ENCODE results near the gene SCAMP1. TPM values are rescaled to one million over a fixed set of nuclear protein-coding genes. Genes with fewer than 3 reads are reported as not detected.

The SCAMP1 gene
- total and polyA plus RNA-seq, 2 of the 13 experiments (the other 11 are each of a cell fraction or from before 2014, with no cell fraction given): 18.2 to 33.7 TPM

DNA sequence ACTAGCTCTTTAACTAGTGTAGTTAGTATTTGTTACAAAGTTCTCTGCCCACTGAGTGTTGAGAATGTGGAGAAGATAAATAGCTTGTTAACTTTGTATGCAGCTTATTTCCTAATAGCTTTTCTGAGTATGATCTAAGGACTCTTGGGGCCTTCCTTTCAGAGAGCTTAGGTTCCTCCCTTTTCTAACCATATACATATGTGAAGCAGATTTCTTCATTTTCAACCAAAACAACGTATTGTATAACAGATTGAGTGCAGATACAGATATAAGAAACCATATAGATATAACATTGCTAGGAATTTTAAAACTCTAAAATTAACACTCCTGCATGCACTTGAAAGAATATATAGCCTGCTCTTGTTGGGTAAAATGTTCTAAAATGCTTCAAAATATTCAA is 70.4 kb downstream of the SCAMP1 start:
- H3K36me3 ChIP-seq (replicated peaks in 1 of 2; ENCODE audit: control insufficient read depth in 1 of 2, insufficient read depth in 2 of 2, low read length in 2 of 2): no peaks in the 10 kb centered on the region
- H3K27ac ChIP-seq (ENCODE audit: extremely low read length, insufficient read depth, low read length): no peak overlapping the region
- intact Hi-C loops (cut with micrococcal nuclease; ENCODE audit: unreplicated experiment) (no loop called here), in situ Hi-C loops (cut with HindIII; ENCODE audit: extremely low pct_ligation_motif_present, low pct_unique_long_range_greater_than_20kb) (no loop called here)
- no peak for DNase-seq (ENCODE audit: low spot score)
- H3K4me3 ChIP-seq (replicated peaks in 1 of 3; ENCODE audit: insufficient read depth in 1 of 3, low read depth in 2 of 3, low read length in 3 of 3): no peak overlapping the region
- ChIA-PET POLR2A (no interaction called here), CTCF (ENCODE audit: low intra/inter-chr PET ratio, low total read pairs) (no interaction called here)
- H3K9ac ChIP-seq (ENCODE audit: insufficient read depth, low read depth, low read length): no peak overlapping the region
- no peak for ATAC-seq
- no peaks in the 10 kb centered on the region for H3K27me3 ChIP-seq (ENCODE audit: control insufficient read depth in 1 of 2, insufficient read depth in 2 of 2, low read length in 2 of 2)
- no TSS peak for BruUV-seq (replicated peaks)
- no peak for FAIRE-seq
- TF ChIP-seq, protein P1, sequence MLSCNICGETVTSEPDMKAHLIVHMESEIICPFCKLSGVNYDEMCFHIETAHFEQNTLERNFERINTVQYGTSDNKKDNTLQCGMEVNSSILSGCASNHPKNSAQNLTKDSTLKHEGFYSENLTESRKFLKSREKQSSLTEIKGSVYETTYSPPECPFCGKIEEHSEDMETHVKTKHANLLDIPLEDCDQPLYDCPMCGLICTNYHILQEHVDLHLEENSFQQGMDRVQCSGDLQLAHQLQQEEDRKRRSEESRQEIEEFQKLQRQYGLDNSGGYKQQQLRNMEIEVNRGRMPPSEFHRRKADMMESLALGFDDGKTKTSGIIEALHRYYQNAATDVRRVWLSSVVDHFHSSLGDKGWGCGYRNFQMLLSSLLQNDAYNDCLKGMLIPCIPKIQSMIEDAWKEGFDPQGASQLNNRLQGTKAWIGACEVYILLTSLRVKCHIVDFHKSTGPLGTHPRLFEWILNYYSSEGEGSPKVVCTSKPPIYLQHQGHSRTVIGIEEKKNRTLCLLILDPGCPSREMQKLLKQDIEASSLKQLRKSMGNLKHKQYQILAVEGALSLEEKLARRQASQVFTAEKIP (CRISPR knock-in tag; IDR thresholded peaks at IDR 0.05; ENCODE audit: borderline replicate concordance): no peak
- no peak for TF ChIP-seq SYNCRIP (IDR thresholded peaks at IDR 0.05; ENCODE audit: insufficient read depth, low read depth, low read length)
- TF ChIP-seq MAF1 (CRISPR knock-in tag; IDR thresholded peaks at IDR 0.05; ENCODE audit: borderline replicate concordance): no peak
- no peak for TF ChIP-seq DMTF1 (CRISPR knock-in tag; IDR thresholded peaks at IDR 0.05)
- TF ChIP-seq ISL2 (CRISPR knock-in tag; IDR thresholded peaks at IDR 0.05): no peak
- no peak for TF ChIP-seq ATF5 (CRISPR knock-in tag; IDR thresholded peaks at IDR 0.05; ENCODE audit: low read depth)
- no peaks in the 10 kb centered on the region for H3K9me3 ChIP-seq (ENCODE audit: low read length)
- H2AFZ ChIP-seq (ENCODE audit: low read length): no peak overlapping the region
- H3K4me2 ChIP-seq (ENCODE audit: low read depth, low read length): no peak overlapping the region
- H3K4me1 ChIP-seq (ENCODE audit: insufficient read depth, low read length): peaks cover 26% of the 10 kb centered on the region
- H3K79me2 ChIP-seq (ENCODE audit: insufficient read depth, low read length): no peaks in the 10 kb centered on the region
- no peaks in the 10 kb centered on the region for H4K20me1 ChIP-seq (ENCODE audit: insufficient read depth, low read length)
- WGBS (ENCODE audit: low lambda C conversion rate): 97% methylated on average over 1 of the region's 1 CpG

All from HepG2 (cell line).